Ishikawa (cell line): ENCODE measurements around the gene ILKAP.

Source experiments
- CEBPB ChIP-seq: IDR thresholded peaks from 2 replicates; pipeline ENCODE4 v1.6.1; 2012
- EP300 ChIP-seq: IDR thresholded peaks from 2 replicates; pipeline ENCODE4 v1.6.1; 2012; ENCODE audit warnings: borderline replicate concordance
- FOXM1 ChIP-seq: IDR thresholded peaks from 2 replicates; pipeline ENCODE4 v1.6.1; 2012; ENCODE audit warnings: low read depth, borderline replicate concordance
- NFIC ChIP-seq: IDR thresholded peaks from 2 replicates; pipeline ENCODE4 v1.6.1; 2012
- TCF12 ChIP-seq: IDR thresholded peaks from 2 replicates; pipeline ENCODE4 v1.6.1; 2012; ENCODE audit warnings: low read depth
- YY1 ChIP-seq: IDR thresholded peaks from 2 replicates; pipeline ENCODE4 v1.6.1; 2012; ENCODE audit warnings: low read depth

DNA sequence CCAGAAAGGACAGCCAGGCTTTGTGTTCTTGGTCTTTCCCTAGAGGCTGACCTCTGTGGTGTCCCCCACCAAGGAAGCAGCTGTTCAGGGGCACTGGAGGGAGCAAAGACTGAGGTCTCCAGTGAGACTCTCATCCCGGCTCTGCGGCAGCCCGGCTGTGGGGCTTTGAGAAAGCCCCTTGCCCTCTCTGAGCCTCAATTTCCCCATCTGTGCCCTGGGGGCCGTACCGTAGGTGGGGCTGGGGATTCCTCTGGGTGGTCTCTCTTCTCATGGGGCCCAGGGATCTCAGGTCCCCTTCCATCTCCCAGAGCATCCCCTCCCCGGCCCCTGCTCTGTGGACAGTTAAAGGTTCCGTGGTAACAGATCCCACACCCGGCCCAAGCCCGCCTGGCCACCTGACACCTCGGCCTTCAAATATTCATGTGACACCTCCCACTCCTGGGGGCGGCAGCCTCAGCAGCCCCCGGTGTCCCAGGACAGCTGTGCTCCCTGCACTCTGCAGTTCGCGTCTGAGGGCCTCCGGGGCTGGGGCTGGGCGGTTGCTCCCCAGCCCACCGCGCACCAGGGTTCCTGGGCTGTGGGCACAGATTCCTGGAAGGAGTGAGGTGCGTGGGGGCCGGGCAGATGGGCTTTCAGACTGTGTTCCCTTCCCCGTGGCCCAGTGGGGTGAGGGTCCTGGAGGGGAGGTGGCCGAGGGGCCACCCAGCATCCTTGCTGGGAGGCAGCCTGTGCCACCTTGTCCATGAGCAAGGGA is 80.1 kb downstream of the ILKAP start:
- TF ChIP-seq NFIC, result no peak
- TF ChIP-seq EP300, result no peak
- no peak for TF ChIP-seq YY1
- no peak for TF ChIP-seq TCF12
- no peak for TF ChIP-seq FOXM1
- no peak for TF ChIP-seq CEBPB
